ENCODE results near the gene SUSD2.
A peak's percentile ranks its signal among the peaks of the same experiment; 100 is the strongest.
"Not testable (repeated sequence)": the region's sequence is repeated elsewhere in the genome, so short reads cannot be mapped to it uniquely, and the experiment has no call there.

Gene SUSD2

GRCh38 chr22:24170188-24170587 is 11.1 kb upstream of the SUSD2 start:
- intact Hi-C loops (cut with DNase I) = no loop called here
- DNase-seq = no peak

GRCh38 chr22:24170632-24171031 is 10.7 kb upstream of the SUSD2 start:
- intact Hi-C loops (cut with DNase I) = no loop called here
- DNase-seq = no peak

- DNase-seq = no peak
- intact Hi-C loops (cut with DNase I) = no loop called here
Observed at GRCh38 chr22:24171822-24172221, 9.5 kb upstream of the SUSD2 start.

DNA sequence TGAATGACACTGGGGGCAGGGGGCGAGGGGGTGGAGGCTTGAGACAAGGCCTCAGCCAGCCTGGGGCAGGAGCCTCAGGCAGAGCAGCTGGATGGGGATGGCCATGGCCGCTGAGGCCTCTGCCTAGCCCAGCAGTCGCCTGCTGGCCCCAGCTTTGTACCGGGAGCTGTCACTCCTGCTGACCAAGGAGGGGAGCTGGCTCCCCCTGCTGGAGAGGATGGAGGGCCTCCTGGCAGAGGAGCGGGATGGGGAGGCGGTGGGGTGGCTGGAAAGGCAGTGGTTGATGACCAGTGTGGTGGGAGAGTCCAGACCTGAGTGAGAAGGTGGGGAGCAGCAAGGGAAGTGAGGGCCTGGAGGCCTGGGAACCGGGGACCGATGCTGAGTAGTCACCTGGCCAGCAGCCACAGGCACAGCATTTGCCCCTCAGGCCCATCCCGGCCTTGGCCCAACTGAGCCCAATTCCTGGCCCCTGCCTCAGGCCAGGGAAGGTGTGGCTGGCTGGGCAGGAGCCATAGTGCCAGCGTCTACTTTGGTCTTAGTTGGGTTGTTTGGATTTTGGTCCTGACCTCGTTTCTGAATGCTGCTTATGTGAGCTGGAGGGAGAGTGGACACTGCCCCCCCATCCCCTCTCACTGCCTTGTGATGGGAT is 6.0 kb upstream of the SUSD2 start:
- DNase-seq = peak; percentile 28 to 87 (median 74)
- intact Hi-C loops (cut with DNase I) = no loop called here

DNA sequence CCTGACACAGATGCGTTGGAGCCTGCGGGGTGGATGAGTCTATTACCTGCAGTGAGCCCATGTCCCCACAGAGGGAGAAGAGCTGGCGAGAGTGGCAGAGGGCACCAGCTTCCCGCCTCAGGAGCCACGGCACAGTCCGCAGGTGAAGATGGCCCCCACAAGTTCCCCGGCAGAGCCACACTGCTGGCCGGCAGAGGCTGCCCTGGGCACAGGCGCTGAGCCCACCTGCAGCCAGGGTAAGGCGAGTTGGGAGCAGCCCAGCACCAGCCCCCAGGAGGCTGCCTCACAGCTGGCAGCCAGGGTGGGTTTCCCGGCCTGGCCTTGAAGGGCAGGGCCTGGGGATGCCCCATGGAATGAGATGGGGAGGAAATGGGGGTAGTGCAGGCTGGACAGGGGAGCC is 5.2 kb upstream of the SUSD2 start:
- intact Hi-C loops (cut with DNase I) = no loop called here
- no peak for DNase-seq

- no peak for DNase-seq
- intact Hi-C loops (cut with DNase I) = no loop called here
Observed at GRCh38 chr22:24176630-24177029, 4.7 kb upstream of the SUSD2 start.

DNA sequence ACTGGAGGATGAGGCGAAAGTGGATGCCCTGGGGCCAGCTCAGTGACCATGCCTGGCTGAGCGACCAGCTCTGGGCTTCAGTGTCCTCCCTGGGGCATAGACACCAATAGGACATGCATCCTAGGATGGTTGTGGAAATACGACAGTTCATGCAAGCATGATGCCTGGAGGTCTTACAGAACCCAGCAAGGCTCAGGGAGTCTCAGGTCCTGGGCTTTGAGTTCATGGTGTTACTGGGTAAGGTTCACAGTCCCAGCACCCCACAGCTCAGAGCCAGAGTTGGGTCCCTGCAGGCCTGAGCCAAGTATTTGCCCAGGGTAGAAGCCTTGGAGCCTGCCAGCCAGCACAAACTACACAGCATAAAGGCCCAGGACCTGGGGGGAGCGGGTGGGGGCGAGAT is 4.2 kb upstream of the SUSD2 start:
- intact Hi-C loops (cut with DNase I) = no loop called here
- DNase-seq = no peak

GRCh38 chr22:24177456-24177855 is 3.8 kb upstream of the SUSD2 start:
- intact Hi-C loops (cut with DNase I) = no loop called here
- no peak for DNase-seq

- intact Hi-C loops (cut with DNase I) = no loop called here
- no peak for DNase-seq
Observed at GRCh38 chr22:24178021-24178431, 3.3 kb upstream of the SUSD2 start.

DNA sequence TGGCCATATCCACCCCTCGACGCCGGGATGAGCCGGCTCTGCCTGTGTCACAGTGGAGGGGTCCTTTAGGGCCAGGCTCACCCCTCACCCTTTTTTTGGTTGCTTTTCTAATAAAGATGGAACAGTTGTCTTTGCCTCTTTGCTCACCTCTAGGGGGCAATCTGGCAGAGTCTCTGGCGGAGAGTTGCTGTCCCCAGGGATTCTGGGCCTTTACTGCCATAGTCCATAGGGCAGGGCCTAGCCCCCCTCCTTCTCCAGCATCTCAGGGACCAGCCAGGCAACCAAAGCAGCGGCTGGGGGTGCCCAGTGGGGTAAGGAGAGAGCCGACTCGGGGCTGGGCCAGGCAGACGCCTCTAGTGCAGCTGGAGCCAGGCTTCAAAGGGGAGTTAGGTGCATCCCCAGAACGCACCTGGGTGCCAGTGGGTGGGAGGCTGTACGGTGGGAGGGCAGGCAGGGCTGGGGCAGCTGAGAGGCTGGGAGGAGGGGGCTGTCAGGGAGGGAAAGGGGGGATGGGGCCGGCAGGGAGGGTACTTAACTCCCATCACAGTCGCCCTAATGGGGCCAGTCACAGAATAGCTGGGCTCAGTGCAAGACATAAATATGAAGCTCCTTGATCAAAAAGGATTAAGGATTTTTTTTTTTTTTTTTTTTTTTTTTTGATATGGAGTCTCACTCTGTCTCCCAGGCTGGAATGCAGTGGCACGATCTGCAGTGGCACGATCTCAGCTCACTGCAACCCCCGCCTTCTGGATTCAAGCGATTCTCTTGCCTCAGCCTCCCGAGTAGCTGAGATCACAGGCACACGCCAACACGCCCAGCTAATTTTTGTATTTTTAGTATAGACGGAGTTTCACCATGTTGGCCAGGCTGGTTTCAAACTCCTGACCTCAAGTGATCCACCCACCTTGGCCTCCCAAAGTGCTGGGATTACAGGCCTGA is 2.5 kb upstream of the SUSD2 start:
- peak in 21 of 42 donors; percentile 23 to 78 (median 51) for DNase-seq
- intact Hi-C loops (cut with DNase I) = no loop called here

DNA sequence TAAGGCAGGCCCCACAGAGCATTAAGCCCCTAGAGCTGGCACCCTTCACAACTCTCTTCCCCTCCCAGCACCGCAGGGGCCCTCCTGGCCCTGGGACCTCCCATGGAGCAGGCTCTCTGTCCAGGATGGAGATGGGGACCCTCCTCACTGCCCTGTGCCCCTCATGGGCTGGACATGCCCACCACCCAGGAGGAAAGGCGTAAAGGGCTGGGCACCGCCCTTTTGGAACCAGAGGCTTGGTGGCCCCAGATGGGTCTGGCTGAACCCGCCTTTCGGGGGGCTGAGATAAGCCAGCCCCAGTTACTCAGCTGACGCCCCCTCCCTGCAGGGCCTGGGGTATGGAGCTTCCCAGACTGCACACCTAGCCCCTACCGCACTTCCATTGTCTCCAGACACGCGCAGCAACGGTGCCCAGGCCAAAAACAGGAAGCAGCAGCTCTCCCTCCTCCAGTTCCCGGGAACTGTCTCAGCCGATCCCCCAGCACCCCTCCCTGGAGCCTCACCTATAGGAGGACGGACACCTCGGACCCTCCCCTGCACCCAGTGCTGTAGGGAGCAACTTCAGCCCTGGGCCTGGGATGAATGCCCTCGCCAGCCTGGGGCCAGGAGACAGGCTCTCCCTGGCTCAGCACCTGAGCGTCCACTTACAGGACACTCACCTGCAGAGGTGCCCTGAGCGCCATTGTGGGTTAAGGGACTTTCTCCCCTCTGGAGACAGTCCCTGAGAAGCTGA is 1.6 kb upstream of the SUSD2 start:
- intact Hi-C loops (cut with DNase I) = no loop called here
- no peak for DNase-seq

GRCh38 chr22:24180316-24181087 is 785 bp upstream of the SUSD2 start:
- DNase-seq = no peak
- intact Hi-C loops (cut with DNase I) = no loop called here

DNA sequence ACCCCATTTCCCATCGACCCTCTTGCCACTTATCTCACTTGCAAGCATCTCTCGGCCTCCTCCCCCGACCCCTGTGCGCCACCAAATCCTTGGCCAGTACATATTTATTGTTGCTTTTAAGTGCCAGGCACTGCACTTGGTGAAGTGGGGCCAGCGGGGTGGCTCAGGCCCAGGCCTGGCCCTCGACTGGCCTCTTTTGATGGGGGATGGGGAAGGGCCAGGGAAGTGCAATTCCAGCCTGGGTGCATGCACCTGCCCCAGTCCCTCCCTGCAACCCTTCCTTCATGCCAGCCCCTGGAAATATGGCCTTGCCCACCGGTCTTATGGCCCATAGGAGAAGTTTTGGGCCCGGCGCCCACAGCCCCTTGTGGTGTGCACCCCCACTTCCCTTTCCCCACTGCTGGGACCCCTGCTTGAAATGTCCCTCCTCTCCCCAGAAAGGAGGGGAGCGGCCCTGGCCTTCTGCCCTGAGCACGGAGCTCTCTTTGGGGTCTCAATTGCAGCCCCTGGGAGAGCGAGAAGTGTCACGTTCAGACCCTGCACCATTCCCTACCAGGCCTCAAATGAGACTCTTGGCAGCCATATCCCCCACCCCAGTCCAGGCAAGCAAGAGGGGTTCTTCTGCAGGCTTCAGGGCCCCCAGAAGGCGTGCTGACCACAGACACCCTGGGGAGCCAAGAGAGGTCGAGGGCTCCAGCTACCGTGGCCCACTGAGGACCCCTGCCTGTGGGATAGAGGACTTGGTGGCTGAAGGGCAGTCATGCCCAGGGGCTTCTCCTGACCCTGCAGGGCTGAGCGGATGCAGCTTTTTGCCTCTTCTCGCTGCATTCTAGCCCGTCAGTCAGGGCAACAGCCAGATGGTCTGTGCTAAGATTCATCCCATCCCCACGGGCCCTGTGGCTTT is 961 bp downstream of the SUSD2 start:
- DNase-seq = no peak
- intact Hi-C loops (cut with DNase I) = no loop called here

- DNase-seq; intact Hi-C loops (cut with DNase I): not testable (repeated sequence)
Observed at GRCh38 chr22:24182900-24183246, 1.6 kb downstream of the SUSD2 start.

- no peak for DNase-seq
- intact Hi-C loops (cut with DNase I) = no loop called here
Observed at GRCh38 chr22:24183321-24184031, 2.2 kb downstream of the SUSD2 start.

- intact Hi-C loops (cut with DNase I) = no loop called here
- DNase-seq = no peak
Observed at GRCh38 chr22:24184057-24184798, 2.9 kb downstream of the SUSD2 start.

- no peak for DNase-seq
- intact Hi-C loops (cut with DNase I) = no loop called here
Observed at GRCh38 chr22:24185001-24185500, 3.8 kb downstream of the SUSD2 start.
